SK-N-MC (cell line): ENCODE results near the gene NDUFA11.

Experiments
- EZH2 ChIP-seq: fragments of 200-600 bp; sonication (generic); IDR thresholded peaks from one replicate; pipeline ENCODE4 v1.6.1; 2017; ENCODE audit warnings: antibody characterized with exemption
- FOXP2 ChIP-seq: optimal IDR thresholded peaks from 2 replicates; pipeline ENCODE3; 2011; ENCODE audit warnings: mild to moderate bottlenecking, moderate library complexity; ENCODE audit not compliant: insufficient read depth; ENCODE audit errors: extremely low read length, control extremely low read depth
- POLR2AphosphoS5 ChIP-seq: IDR thresholded peaks from 2 replicates; pipeline ENCODE4 v1.6.1; 2012; ENCODE audit warnings: mild to moderate bottlenecking, low read depth, low read length, borderline replicate concordance

GRCh38 chr19:5891572-5891937 lies 12.0 kb downstream of the NDUFA11 start:
- TF ChIP-seq EZH2 (no peak), POLR2AphosphoS5 (no peak), FOXP2 (no peak)
